Endothelial cell of umbilical vein (primary cell): ENCODE data around the gene SUMF1. TPM values are rescaled to one million over a fixed set of nuclear protein-coding genes. Genes with fewer than 3 reads are reported as not detected.

Experiments used
- BruUV-seq: library from RNA; stranded (reverse); fragments of 400-500 nt; replicated peaks from 2 replicates; lab custom pipeline; 2021; lab: Mats Ljungman, UMichigan
- CTCF ChIA-PET: fragments of 300-600, 350-600 bp; sonication (Branson Sonifier 250); formaldehyde crosslinking; loops from one replicate; lab custom pipeline; 2021; ENCODE audit warnings: antibody characterized with exemption, inconsistent platforms; lab: Charles Lee
- POLR2A ChIA-PET: fragments of 300-600, 350-600 bp; sonication (Branson Sonifier 250); formaldehyde crosslinking; loops from one replicate; lab custom pipeline; 2021; ENCODE audit warnings: antibody characterized with exemption, inconsistent platforms; lab: Charles Lee
- DNase-seq: peaks from one replicate; pipeline ENCODE4 v3.0.0-alpha.2; 2011; ENCODE audit warnings: low read depth, low spot score
- FAIRE-seq: peaks from 2 replicates; lab custom pipeline; 2011; peaks lifted over from hg19 to GRCh38; lab: Jason Lieb, UNC
- H2AFZ ChIP-seq: 2 replicates; pipeline ENCODE4 v1.6.0; 2012; ENCODE audit warnings: low read depth, low read length, control low read depth, inconsistent platforms
- H3K27ac ChIP-seq: 2 replicates; pipeline ENCODE4 v1.5.1; 2011; ENCODE audit warnings: low read depth, mild to moderate bottlenecking, control low read depth, low read length, moderate library complexity; ENCODE audit not compliant: insufficient read depth
- H3K27me3 ChIP-seq, 2 experiments: 2 replicates each; pipeline versions ENCODE4 v1.6.0 to v1.6.1; 2011; ENCODE audit warnings: low read length in 2 of 2, mixed read lengths in 1 of 2; ENCODE audit not compliant: control insufficient read depth in 2 of 2, insufficient read depth in 2 of 2
- H3K36me3 ChIP-seq, 2 experiments: 2 replicates in 1 of 2; 3 replicates in 1 of 2; pipeline ENCODE4 v1.5.1; 2011; ENCODE audit warnings: low read length in 2 of 2, mild to moderate bottlenecking in 1 of 2, moderate library complexity in 1 of 2; ENCODE audit not compliant: control insufficient read depth in 2 of 2, insufficient read depth in 2 of 2; ENCODE audit errors: extremely low read depth in 1 of 2
- H3K4me1 ChIP-seq: 3 replicates; pipeline ENCODE4 v1.5.1; 2011; ENCODE audit warnings: mild to moderate bottlenecking, low read length; ENCODE audit not compliant: control insufficient read depth, insufficient read depth; ENCODE audit errors: extremely low read depth
- H3K4me2 ChIP-seq: 2 replicates; pipeline ENCODE4 v1.6.1; 2011; ENCODE audit warnings: low read length, control low read depth, mixed read lengths; ENCODE audit not compliant: insufficient read depth
- H3K4me3 ChIP-seq, 3 experiments: fragments of 200-600 bp in 1 of 3; sonication (generic), shearing (Covaris generic) in 1 of 3; replicated peaks in 1 of 3; 2 replicates each; pipeline ENCODE4 v1.5.1; 2011 to 2016; ENCODE audit warnings: control low read depth in 3 of 3, low read length in 3 of 3, mild to moderate bottlenecking in 2 of 3, inconsistent platforms in 1 of 3, low read depth in 1 of 3, moderate library complexity in 1 of 3; ENCODE audit not compliant: insufficient read depth in 1 of 3
- H3K79me2 ChIP-seq: 2 replicates; pipeline ENCODE4 v1.6.0; 2012; ENCODE audit warnings: low read length, inconsistent platforms; ENCODE audit not compliant: control insufficient read depth, insufficient read depth
- H3K9ac ChIP-seq: replicated peaks from 2 replicates; pipeline ENCODE3; 2011; ENCODE audit warnings: low read length, control low read depth; ENCODE audit not compliant: insufficient read depth; ENCODE audit errors: extremely low read depth
- H3K9me1 ChIP-seq: replicated peaks from 3 replicates; pipeline ENCODE4 v1.6.0; 2011; ENCODE audit warnings: mild to moderate bottlenecking, low read length; ENCODE audit not compliant: control insufficient read depth, insufficient read depth; ENCODE audit errors: extremely low read depth
- H3K9me3 ChIP-seq: replicated peaks from 2 replicates; pipeline ENCODE4 v1.5.1; 2012; ENCODE audit warnings: low read length, inconsistent platforms; ENCODE audit not compliant: control insufficient read depth, insufficient read depth
- H4K20me1 ChIP-seq: replicated peaks from 2 replicates; pipeline ENCODE3; 2011; ENCODE audit warnings: mild to moderate bottlenecking, low read length; ENCODE audit not compliant: control insufficient read depth, insufficient read depth; ENCODE audit errors: extremely low read depth
- EZH2 ChIP-seq: IDR thresholded peaks from 2 replicates; pipeline ENCODE4 v1.6.1; 2012; ENCODE audit warnings: borderline replicate concordance, low read depth, mild to moderate bottlenecking, moderate library complexity, low read length, inconsistent platforms; ENCODE audit not compliant: severe bottlenecking
- FOS ChIP-seq: IDR thresholded peaks from 2 replicates; pipeline ENCODE4 v1.6.1; 2011; ENCODE audit warnings: mild to moderate bottlenecking, low read length, moderate library complexity, borderline replicate concordance; ENCODE audit not compliant: insufficient read depth
- GATA2 ChIP-seq: IDR thresholded peaks from 2 replicates; pipeline ENCODE4 v1.7.0; 2011; ENCODE audit warnings: low read depth, mild to moderate bottlenecking, moderate library complexity, mixed read lengths, low read length; ENCODE audit not compliant: insufficient read length, insufficient read depth
- JUN ChIP-seq: IDR thresholded peaks from 2 replicates; pipeline ENCODE4 v1.6.1; 2011; ENCODE audit warnings: borderline replicate concordance, low read depth; ENCODE audit not compliant: insufficient read length, insufficient read depth
- MYC ChIP-seq: IDR thresholded peaks from one replicate; pipeline ENCODE4 v1.6.1; 2011; ENCODE audit warnings: mild to moderate bottlenecking, low read depth, low read length
- POLR2A ChIP-seq: IDR thresholded peaks from 2 replicates; pipeline ENCODE4 v1.6.1; 2012; ENCODE audit warnings: low read depth, mild to moderate bottlenecking, control low read depth, low read length
- POLR2AphosphoS5 ChIP-seq: IDR thresholded peaks from 2 replicates; pipeline ENCODE4 v1.6.1; 2012; ENCODE audit warnings: low read depth, mild to moderate bottlenecking, control low read depth, low read length, moderate library complexity; ENCODE audit not compliant: insufficient read depth
- dilution Hi-C: fragments of 300-500 bp; cut with MboI; formaldehyde crosslinking; loops from one replicate; pipeline ENCODE4 v1.15.0; 2019; ENCODE audit warnings: low sequenced_read_pairs; ENCODE audit not compliant: extremely low pct_ligation_motif_present
- intact Hi-C: fragments of 100-400 bp; cut with micrococcal nuclease; formaldehyde crosslinking; loops from one replicate; pipeline ENCODE4 v1.10.0; 2022
- polyA plus RNA-seq, 4 experiments: library from polyadenylated mRNA; depleted of rRNA in 3 of 4; stranded (reverse) in 3 of 4; unstranded in 1 of 4; fragments of >200 nt; gene quantifications; 2 replicates each; pipeline versions ENCODE4 v1.2.1 to v1.2.3, GENCODE V29; 2011 to 2012; ENCODE audit warnings: missing spikeins in 1 of 4
- total RNA-seq: library from RNA; stranded (reverse); gene quantifications from 2 replicates; pipeline ENCODE4 v1.2.3, GENCODE V29; 2021
- TF ChIP-seq, protein P1 (sequence below): IDR thresholded peaks from 2 replicates; pipeline ENCODE4 v1.6.1; 2011; ENCODE audit not compliant: insufficient read depth, insufficient read length
- TF ChIP-seq, protein P2 (sequence below), 2 donors: IDR thresholded peaks; 1 replicate in 1 of 2; 2 replicates in 1 of 2; pipeline ENCODE4 v1.5.1; 2011; ENCODE audit warnings: low read length in 2 of 2, mild to moderate bottlenecking in 2 of 2, moderate library complexity in 2 of 2, control low read depth in 1 of 2, inconsistent platforms in 1 of 2, low read depth in 1 of 2; ENCODE audit not compliant: insufficient read depth in 1 of 2; ENCODE audit errors: extremely low read depth in 1 of 2

The SUMF1 gene
- total and polyA plus RNA-seq, 2 donors (not counting 3 experiments of a cell fraction or from before 2014, with no cell fraction given), result 31.5 to 46.8 TPM

DNA sequence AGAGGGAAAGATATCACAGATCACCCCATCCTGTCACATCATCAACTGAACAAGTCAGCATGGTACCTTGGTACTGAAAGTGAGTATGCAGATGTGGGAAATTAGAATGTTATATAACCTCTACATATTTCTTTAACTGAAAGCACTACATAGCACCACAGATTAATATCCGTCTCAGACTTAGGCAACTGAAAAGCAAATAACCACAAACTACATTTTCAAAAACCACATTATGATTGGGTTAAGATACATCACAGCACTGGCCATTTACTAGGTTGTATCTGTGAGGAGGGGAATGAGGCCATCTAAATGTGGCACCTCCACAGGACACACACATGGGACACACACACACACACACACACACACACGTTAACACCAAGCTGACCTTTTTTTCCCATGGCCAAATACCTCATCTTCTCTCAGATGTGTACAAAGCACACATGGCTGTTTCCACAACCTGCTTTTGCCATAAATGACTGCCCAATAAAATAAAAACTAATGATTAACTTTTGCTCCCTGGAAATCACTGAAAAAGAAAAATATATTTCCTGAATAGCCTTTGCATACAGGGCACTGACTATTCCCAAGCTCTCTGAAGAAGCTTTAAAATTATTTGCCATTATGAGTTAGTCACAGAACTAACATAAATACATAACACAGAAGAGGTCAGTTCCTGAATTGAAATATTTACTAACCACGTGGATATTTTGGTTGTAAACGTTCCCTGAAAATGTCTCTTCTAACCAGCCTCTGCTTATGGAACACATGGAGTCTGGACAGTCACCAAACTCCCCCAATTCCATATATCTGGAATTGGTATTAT lies 60.1 kb downstream of the SUMF1 start:
- ChIA-PET POLR2A (no interaction called here), CTCF (interaction anchor here (1.1 to 2.1 kb wide), 2 partner anchors 9 to 56 kb away, joined by 3 to 6 read pairs; no protein-coding TSS in a partner anchor)
- H3K27me3 ChIP-seq, result no peaks in the 10 kb centered on the region
- H3K27ac ChIP-seq, result no peak overlapping the region
- dilution Hi-C loops, result no loop called here
- intact Hi-C loops, result no loop called here
- H4K20me1 ChIP-seq, result no peaks in the 10 kb centered on the region
- no peak overlapping the region for H2AFZ ChIP-seq
- TF ChIP-seq POLR2A (no peak), EZH2 (no peak), GATA2 (no peak), POLR2AphosphoS5 (no peak), FOS (no peak), MYC (no peak), JUN (no peak)
- TF ChIP-seq, protein P1, sequence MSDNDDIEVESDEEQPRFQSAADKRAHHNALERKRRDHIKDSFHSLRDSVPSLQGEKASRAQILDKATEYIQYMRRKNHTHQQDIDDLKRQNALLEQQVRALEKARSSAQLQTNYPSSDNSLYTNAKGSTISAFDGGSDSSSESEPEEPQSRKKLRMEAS, result no peak
- TF ChIP-seq, protein P2, sequence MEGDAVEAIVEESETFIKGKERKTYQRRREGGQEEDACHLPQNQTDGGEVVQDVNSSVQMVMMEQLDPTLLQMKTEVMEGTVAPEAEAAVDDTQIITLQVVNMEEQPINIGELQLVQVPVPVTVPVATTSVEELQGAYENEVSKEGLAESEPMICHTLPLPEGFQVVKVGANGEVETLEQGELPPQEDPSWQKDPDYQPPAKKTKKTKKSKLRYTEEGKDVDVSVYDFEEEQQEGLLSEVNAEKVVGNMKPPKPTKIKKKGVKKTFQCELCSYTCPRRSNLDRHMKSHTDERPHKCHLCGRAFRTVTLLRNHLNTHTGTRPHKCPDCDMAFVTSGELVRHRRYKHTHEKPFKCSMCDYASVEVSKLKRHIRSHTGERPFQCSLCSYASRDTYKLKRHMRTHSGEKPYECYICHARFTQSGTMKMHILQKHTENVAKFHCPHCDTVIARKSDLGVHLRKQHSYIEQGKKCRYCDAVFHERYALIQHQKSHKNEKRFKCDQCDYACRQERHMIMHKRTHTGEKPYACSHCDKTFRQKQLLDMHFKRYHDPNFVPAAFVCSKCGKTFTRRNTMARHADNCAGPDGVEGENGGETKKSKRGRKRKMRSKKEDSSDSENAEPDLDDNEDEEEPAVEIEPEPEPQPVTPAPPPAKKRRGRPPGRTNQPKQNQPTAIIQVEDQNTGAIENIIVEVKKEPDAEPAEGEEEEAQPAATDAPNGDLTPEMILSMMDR (IDR thresholded peaks at IDR 0.05; ENCODE audit: extremely low read depth in 1 of 2, insufficient read depth in 1 of 2, low read depth in 1 of 2, low read length in 2 of 2), result no peak
- FAIRE-seq (no peak), DNase-seq (no peak)
- H3K9me3 ChIP-seq, result no peaks in the 10 kb centered on the region
- H3K9ac ChIP-seq, result no peak overlapping the region
- H3K4me3 ChIP-seq, result no peak overlapping the region
- peaks cover 0 to 2% of the 10 kb centered on the region in 2 experiments for H3K36me3 ChIP-seq
- no peaks in the 10 kb centered on the region for H3K9me1 ChIP-seq
- peaks cover 11% of the 10 kb centered on the region for H3K4me1 ChIP-seq
- H3K79me2 ChIP-seq, result no peaks in the 10 kb centered on the region
- BruUV-seq, result no TSS peak
- no peak overlapping the region for H3K4me2 ChIP-seq
